GM23338 (cell line): Measurements from ENCODE around the gene AIMP1. TPM values are rescaled to one million over a fixed set of nuclear protein-coding genes. Genes with fewer than 3 reads are reported as not detected.

ENCODE experiments used
- ATAC-seq: fragments of 200-7000 bp; cut with Tn5 transposase; 3 replicates; pipeline ENCODE4 v1.9.1; 2020
- DNase-seq: peaks from one replicate; pipeline ENCODE4 v3.0.0-alpha.2; 2015; ENCODE audit warnings: low spot score
- H2AFZ ChIP-seq: fragments of 200-600 bp; sonication (generic); 2 replicates; pipeline ENCODE4 v1.8.0; 2016; ENCODE audit warnings: antibody characterized with exemption, mild to moderate bottlenecking, moderate library complexity
- H3F3A ChIP-seq: fragments of 200-600 bp; sonication (generic); replicated peaks from 2 replicates; pipeline ENCODE4 v1.8.0; 2017; ENCODE audit warnings: antibody characterized with exemption, mixed run types, low read depth
- H3K27ac ChIP-seq: fragments of 200-600 bp; sonication (generic); 2 replicates; pipeline ENCODE4 v1.6.1; 2016; ENCODE audit warnings: low read depth
- H3K27me3 ChIP-seq: fragments of 200-600 bp; sonication (generic); 2 replicates; pipeline ENCODE4 v1.8.0; 2016; ENCODE audit warnings: mild to moderate bottlenecking, mixed run types, moderate library complexity; ENCODE audit not compliant: insufficient read depth
- H3K36me3 ChIP-seq: fragments of 200-600 bp; sonication (generic); 2 replicates; pipeline ENCODE4 v1.8.0; 2016; ENCODE audit warnings: mild to moderate bottlenecking; ENCODE audit not compliant: insufficient read depth
- H3K4me1 ChIP-seq: fragments of 200-600 bp; sonication (generic); 2 replicates; pipeline ENCODE4 v1.8.0; 2016; ENCODE audit warnings: mild to moderate bottlenecking, moderate library complexity; ENCODE audit not compliant: insufficient read depth
- H3K4me2 ChIP-seq: fragments of 200-600 bp; sonication (generic); 2 replicates; pipeline ENCODE4 v1.7.1; 2017; ENCODE audit warnings: mixed run types
- H3K4me3 ChIP-seq: fragments of 200-600 bp; sonication (generic); 2 replicates; pipeline ENCODE4 v1.6.1; 2016; ENCODE audit warnings: mixed run types
- H3K79me2 ChIP-seq: fragments of 200-600 bp; sonication (generic); replicated peaks from 2 replicates; pipeline ENCODE4 v1.8.0; 2017; ENCODE audit warnings: mild to moderate bottlenecking; ENCODE audit not compliant: insufficient read depth
- H3K9me2 ChIP-seq: fragments of 200-600 bp; sonication (generic); 2 replicates; pipeline ENCODE4 v1.8.0; 2017; ENCODE audit not compliant: insufficient read depth
- H4K20me1 ChIP-seq: fragments of 200-600 bp; sonication (generic); replicated peaks from 2 replicates; pipeline ENCODE4 v1.8.0; 2017; ENCODE audit warnings: mild to moderate bottlenecking; ENCODE audit not compliant: insufficient read depth
- H3K27ac Mint-ChIP-seq: 2 replicates; pipeline ENCODE4 v1.8.0; 2020; ENCODE audit warnings: inconsistent platforms, mild to moderate bottlenecking, moderate library complexity, mixed read lengths
- H3K27me3 Mint-ChIP-seq: 3 replicates; pipeline ENCODE4 v1.8.0; 2022; ENCODE audit warnings: low read depth, mild to moderate bottlenecking, moderate library complexity, mixed read lengths, inconsistent platforms; ENCODE audit not compliant: insufficient read depth, poor library complexity
- H3K36me3 Mint-ChIP-seq: 3 replicates; pipeline ENCODE4 v1.8.0; 2021; ENCODE audit warnings: low read depth, mild to moderate bottlenecking, inconsistent platforms, moderate library complexity, mixed read lengths
- H3K4me1 Mint-ChIP-seq: 3 replicates; pipeline ENCODE4 v1.8.0; 2020; ENCODE audit warnings: mild to moderate bottlenecking, inconsistent platforms, mixed read lengths
- H3K4me3 Mint-ChIP-seq: 3 replicates; pipeline ENCODE4 v1.8.0; 2021; ENCODE audit warnings: moderate library complexity, mild to moderate bottlenecking, inconsistent platforms, mixed read lengths
- H3K9me3 Mint-ChIP-seq: 3 replicates; pipeline ENCODE4 v1.8.0; 2020; ENCODE audit warnings: moderate library complexity, mild to moderate bottlenecking, inconsistent platforms, mixed read lengths
- POLR2AphosphoS5 ChIP-seq: IDR thresholded peaks from 2 replicates; pipeline ENCODE4 v1.6.1; 2016; ENCODE audit warnings: antibody characterized with exemption, low read depth
- REST ChIP-seq: IDR thresholded peaks from one replicate; pipeline ENCODE4 v1.6.1; 2018; ENCODE audit warnings: antibody characterized with exemption; ENCODE audit not compliant: unreplicated experiment
- ZNF462 ChIP-seq: fragments of 250-450 bp; sonication (Bioruptor Pico); IDR thresholded peaks from 2 replicates; pipeline ENCODE4 v1.5.0; 2020; ENCODE audit warnings: mild to moderate bottlenecking, moderate library complexity
- polyA plus RNA-seq: library from polyadenylated mRNA; unstranded; fragments of >200 nt; fragmentation: Nextera tagmentation; extraction: Ambion mirVana; gene quantifications from 2 replicates; pipeline ENCODE4 v1.2.1, GENCODE V29; 2016
- total RNA-seq: library from RNA; depleted of rRNA; stranded (reverse); fragments of >200 nt; shearing (Covaris generic); gene quantifications from 2 replicates; pipeline ENCODE4 v1.2.3, GENCODE V29; 2014

AIMP1 gene
- total and polyA plus RNA-seq, 2 experiments from 2014 or later: 34.5 to 200 TPM

GRCh38 chr4:106371161-106371560 is 54.8 kb downstream of the AIMP1 start (continued):
- TF ChIP-seq ZNF462 (CRISPR knock-in tag) (no peak), POLR2AphosphoS5 (no peak), REST (no peak)

- ATAC-seq: no peak
- H3K4me2 ChIP-seq: no peak overlapping the region
- no peaks in the 10 kb centered on the region for H3K79me2 ChIP-seq
- H3K4me3 ChIP-seq: no peak overlapping the region
- H3K4me1 ChIP-seq: no peaks in the 10 kb centered on the region
- DNase-seq: no peak
- H2AFZ ChIP-seq: no peak overlapping the region
- H3K27me3 Mint-ChIP-seq: no peaks in the 10 kb centered on the region
- H3K9me3 Mint-ChIP-seq: no peaks in the 10 kb centered on the region
- no peak overlapping the region for H3K27ac ChIP-seq
- TF ChIP-seq ZNF462 (CRISPR knock-in tag): no peak
- no peak overlapping the region for H3K4me3 Mint-ChIP-seq
- no peak overlapping the region for H3K27ac Mint-ChIP-seq
- H3K4me1 Mint-ChIP-seq: peaks cover 8% of the 10 kb centered on the region; the same call in 1 of the 3 replicates
- no peaks in the 10 kb centered on the region for H3K36me3 ChIP-seq
- H4K20me1 ChIP-seq: no peaks in the 10 kb centered on the region
- no peaks in the 10 kb centered on the region for H3F3A ChIP-seq
- H3K36me3 Mint-ChIP-seq: no peaks in the 10 kb centered on the region
- H3K27me3 ChIP-seq: no peaks in the 10 kb centered on the region
- H3K9me2 ChIP-seq: no peaks in the 10 kb centered on the region
These were observed 56.7 kb downstream of the AIMP1 start for GRCh38 chr4:106373026-106373425.
